GM19035 (cell line): ENCODE results near the gene DHRS2.
"Not testable (repeated sequence)": the region's sequence is repeated elsewhere in the genome, so short reads cannot be mapped to it uniquely, and the experiment has no call there.

ENCODE experiments used
- ATAC-seq: cut with Tn5 transposase; IDR thresholded peaks from one replicate; pipeline ENCODE4 v1.9.1; 2021; ENCODE audit not compliant: unreplicated experiment

Gene DHRS2

DNA sequence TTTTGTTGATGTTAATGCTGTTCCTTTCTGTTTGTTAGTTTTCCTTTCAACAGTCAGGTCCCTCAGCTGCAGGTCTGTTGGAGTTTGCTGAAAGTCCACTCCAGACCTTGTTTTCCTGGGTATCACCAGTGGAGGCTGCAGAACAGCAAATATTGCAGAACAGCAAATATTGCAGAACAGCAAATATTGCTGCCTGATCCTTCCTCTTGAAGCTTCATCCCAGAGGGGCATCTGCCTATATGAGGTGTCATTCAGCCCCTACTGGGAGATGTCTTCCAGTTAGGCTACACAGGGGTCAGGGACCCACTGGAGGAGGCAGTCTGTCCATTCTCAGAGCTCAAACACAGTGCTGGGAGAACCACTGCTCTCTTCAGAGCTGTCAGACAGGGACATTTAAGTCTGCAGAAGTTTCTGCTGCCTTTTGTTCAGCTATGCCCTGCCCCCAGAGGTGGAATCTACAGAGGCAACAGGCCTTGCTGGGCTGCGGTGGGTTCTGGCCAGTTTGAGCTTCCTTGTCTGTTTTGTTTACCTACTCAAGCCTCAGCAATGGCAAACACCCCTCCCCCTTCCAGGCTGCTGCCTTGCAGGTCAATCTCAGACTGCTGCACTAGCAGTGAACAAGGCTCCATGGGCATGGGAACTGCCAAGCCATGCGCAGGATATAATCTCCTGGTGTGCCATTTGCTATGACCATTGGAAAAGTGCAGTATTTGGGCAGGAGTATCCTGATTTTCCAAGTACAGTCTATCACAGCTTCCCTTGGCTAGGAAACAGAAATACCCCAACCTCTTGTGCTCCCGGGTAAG lies 53.7 kb downstream of the DHRS2 start:
- not testable (repeated sequence) for ATAC-seq

DNA sequence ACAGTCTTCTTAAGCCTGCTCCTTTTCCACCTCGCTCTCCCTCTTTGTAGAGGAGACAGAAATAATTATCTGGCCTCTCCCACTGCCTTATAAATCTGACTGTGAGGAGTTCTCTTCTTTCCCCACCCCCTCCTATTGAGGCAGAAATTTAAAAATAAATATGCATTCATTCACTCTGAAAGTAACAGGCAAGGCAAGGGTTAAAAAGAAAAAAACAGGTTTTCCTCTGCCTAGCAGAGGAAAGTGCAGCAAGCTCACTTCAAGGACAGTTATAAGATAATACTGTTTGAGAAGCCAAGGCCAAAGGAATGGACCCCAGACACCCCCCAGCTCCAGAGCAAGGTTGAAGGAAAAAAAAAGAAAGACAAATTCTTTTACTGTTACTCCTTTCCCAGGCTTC lies 56.3 kb downstream of the DHRS2 start:
- no peak for ATAC-seq

DNA sequence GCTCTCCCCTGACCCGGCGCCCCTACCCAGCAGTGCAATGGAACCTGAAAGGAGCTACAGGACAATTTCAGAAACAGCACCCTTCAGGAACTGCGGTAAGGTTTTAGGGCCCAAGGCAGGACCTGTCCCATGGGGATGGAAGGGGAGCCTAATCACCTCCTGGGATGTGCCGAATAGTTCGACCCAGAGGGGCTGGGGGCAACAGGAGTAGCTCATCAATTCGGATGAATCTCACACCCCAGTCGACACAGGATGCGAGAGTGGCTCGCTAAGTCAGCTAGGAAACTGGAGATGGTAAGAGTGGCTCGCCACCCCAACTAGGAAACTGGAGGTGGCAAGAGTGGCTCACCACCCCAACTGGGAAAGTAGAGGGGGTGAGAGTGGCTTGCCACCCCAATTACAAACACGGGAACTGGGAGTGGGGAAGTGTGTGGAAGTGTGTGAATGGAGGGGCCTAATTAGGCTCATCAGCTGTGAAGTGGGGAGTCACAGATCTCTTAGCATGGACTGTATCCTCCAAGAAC lies 57.1 kb downstream of the DHRS2 start:
- ATAC-seq: no peak

DNA sequence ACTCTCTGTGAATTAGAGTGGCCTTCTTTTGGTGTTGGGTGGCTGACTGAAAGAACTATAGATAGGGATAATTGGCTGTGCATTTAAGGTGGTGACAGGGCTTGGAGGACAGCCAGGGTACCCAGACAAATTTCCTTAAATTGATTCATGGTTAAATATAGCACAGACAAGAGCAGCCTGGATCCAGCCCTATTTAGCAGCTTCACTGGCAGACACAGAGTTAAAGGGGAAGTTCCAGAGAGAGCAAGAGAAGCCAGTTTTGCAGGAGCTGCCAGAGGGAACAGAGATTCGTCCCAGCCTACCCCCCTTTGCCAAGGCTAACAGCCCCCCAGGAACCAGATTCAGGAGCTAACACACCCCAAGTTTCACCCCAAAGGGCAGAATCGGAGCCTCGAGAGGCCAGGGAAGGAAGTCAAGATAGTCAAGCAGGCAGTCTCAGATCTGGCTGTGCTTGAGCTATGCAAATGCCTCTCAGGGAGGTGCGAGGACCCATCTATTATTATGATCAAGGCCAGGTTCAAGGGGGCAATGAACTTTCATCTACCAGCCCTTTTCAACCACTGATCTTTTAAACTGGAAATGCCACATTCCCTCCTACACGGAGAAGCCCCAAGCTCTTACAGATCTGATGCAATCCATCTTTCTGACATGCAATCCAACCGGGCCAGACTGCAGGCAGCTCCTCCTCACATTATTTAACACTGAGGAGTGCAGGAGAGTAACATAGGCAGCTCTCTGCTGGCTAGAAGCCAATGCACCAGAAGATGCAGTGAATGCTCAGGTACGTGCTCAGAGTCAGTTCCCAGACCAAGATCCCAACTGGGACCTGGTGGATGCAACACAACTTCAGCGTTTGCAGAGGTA lies 58.2 kb downstream of the DHRS2 start:
- ATAC-seq: no peak
